Measurements from ENCODE around the gene RAB3D. TPM values are rescaled to one million over a fixed set of nuclear protein-coding genes. Genes with fewer than 3 reads are reported as not detected.

RAB3D gene
- polyA plus RNA-seq, 1 experiment = 12.0 TPM

GRCh38 chr19:11273296-11273695 lies 66.2 kb downstream of the RAB3D start:
- no peaks in the 10 kb centered on the region for H3K36me3 ChIP-seq (ENCODE audit: control insufficient read depth, insufficient read depth, low read length)
- POLR2A ChIA-PET = no interaction called here
- CTCF ChIA-PET = interaction anchor here (0.5 kb wide), 1 partner anchor 19 kb away, joined by 4 read pairs; no protein-coding TSS in a partner anchor
- no peak for TF ChIP-seq CTCF (IDR thresholded peaks at IDR 0.05; ENCODE audit: insufficient read depth, low read depth, low read length)
- no peak for DNase-seq (ENCODE audit: low read depth)
- no peak overlapping the region for H3K4me3 ChIP-seq (ENCODE audit: low read depth, low read length)
- H3K27me3 ChIP-seq (ENCODE audit: control insufficient read depth, insufficient read depth, low read length) = no peaks in the 10 kb centered on the region

Other genes with a start within 250 kb of the RAB3D start
- 17.9 and 18.9 TPM in 2 replicates for gene SPC24, start 183.9 kb downstream of the RAB3D start, polyA plus RNA-seq (2011; rRNA removed)
- 113 and 176 TPM in 2 replicates for gene KANK2, start 142.1 kb downstream of the RAB3D start, polyA plus RNA-seq (2011; rRNA removed)
- not detected in 2 replicates for gene ANGPTL8, start 100.0 kb downstream of the RAB3D start, polyA plus RNA-seq (2011; rRNA removed)
- 9.1 and 15.2 TPM in 2 replicates for gene DOCK6, start 77.1 kb downstream of the RAB3D start, polyA plus RNA-seq (2011; rRNA removed)
- not detected in 2 replicates for gene TSPAN16, start 43.5 kb downstream of the RAB3D start, polyA plus RNA-seq (2011; rRNA removed)
- 89.8 and 107 TPM in 2 replicates for gene TMEM205, start 6.6 kb upstream of the RAB3D start, polyA plus RNA-seq (2011; rRNA removed)
- 16.3 and 21.4 TPM in 2 replicates for gene CCDC159, start 6.9 kb upstream of the RAB3D start, polyA plus RNA-seq (2011; rRNA removed)
- 19.2 and 30.5 TPM in 2 replicates for gene PLPPR2, start 15.8 kb upstream of the RAB3D start, polyA plus RNA-seq (2011; rRNA removed)
- gene SWSAP1, start 35.0 kb upstream of the RAB3D start, polyA plus RNA-seq (2011; rRNA removed) = 1.0 TPM in 2 replicates
- 3.8 and 5.9 TPM in 2 replicates for gene EPOR, start 44.7 kb upstream of the RAB3D start, polyA plus RNA-seq (2011; rRNA removed)
- gene RGL3, start 79.7 kb upstream of the RAB3D start, polyA plus RNA-seq (2011; rRNA removed) = 1.4 and 2.3 TPM in 2 replicates
- gene ODAD3, start 95.5 kb upstream of the RAB3D start, polyA plus RNA-seq (2011; rRNA removed) = 0.16 and 0.38 TPM in 2 replicates
- 137 and 348 TPM in 2 replicates for gene PRKCSH, start 96.0 kb upstream of the RAB3D start, polyA plus RNA-seq (2011; rRNA removed)
- not detected in 2 replicates for gene ELAVL3, start 141.4 kb upstream of the RAB3D start, polyA plus RNA-seq (2011; rRNA removed)
- 3.1 and 4.6 TPM in 2 replicates for gene ZNF653, start 166.2 kb upstream of the RAB3D start, polyA plus RNA-seq (2011; rRNA removed)
- 30.9 and 45.2 TPM in 2 replicates for gene ECSIT, start 189.5 kb upstream of the RAB3D start, polyA plus RNA-seq (2011; rRNA removed)
- 227 and 267 TPM in 2 replicates for gene CNN1, start 199.2 kb upstream of the RAB3D start, polyA plus RNA-seq (2011; rRNA removed)
- 70.7 and 83.9 TPM in 2 replicates for gene ELOF1, start 219.6 kb upstream of the RAB3D start, polyA plus RNA-seq (2011; rRNA removed)
- 2.0 and 2.6 TPM in 2 replicates for gene ACP5, start 238.0 kb upstream of the RAB3D start, polyA plus RNA-seq (2011; rRNA removed)

All from BJ (cell line).